Measurements from ENCODE around the gene DGKG. TPM values are rescaled to one million over a fixed set of nuclear protein-coding genes. Genes with fewer than 3 reads are reported as not detected.

The DGKG gene
- total RNA-seq, 4 donors from 2014 or later = 1.1 to 9.5 (median 1.7) TPM

DNA sequence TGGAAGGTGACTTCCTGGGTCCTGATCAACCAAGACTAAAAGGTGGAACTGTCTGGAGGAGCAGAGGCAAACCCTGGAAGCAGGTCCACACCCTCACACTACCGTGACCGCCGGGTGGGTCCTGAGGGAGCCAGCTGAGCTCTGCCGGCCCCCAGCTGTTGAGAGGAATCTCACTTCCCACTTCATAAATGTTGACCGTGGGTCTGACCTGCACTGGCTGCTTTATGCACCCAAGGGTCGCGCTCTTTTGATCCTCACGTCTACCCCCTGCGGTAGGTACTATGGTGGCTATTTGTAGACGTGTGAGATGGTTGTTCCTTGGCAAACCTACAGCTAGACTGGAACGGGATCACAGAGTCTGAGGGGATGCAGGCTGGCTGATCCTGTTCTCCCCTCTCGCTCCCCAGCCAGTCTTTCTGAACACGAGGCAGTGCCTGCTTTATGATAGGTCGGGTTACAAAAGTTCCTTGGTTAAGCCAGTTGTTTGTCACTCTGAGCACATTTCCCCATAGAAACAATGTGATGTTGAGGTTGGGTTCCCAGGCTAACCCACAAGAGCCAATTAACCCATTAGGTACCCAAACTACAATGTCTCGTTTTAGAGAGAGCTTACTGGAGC is 140.2 kb downstream of the DGKG start:
- intact Hi-C loops (cut with DNase I; ENCODE audit: low total_unique reads) = no loop called here
- WGBS, 2 donors = 54 to 61% methylated on average over 12 to 15 of the region's 15 CpGs

DNA sequence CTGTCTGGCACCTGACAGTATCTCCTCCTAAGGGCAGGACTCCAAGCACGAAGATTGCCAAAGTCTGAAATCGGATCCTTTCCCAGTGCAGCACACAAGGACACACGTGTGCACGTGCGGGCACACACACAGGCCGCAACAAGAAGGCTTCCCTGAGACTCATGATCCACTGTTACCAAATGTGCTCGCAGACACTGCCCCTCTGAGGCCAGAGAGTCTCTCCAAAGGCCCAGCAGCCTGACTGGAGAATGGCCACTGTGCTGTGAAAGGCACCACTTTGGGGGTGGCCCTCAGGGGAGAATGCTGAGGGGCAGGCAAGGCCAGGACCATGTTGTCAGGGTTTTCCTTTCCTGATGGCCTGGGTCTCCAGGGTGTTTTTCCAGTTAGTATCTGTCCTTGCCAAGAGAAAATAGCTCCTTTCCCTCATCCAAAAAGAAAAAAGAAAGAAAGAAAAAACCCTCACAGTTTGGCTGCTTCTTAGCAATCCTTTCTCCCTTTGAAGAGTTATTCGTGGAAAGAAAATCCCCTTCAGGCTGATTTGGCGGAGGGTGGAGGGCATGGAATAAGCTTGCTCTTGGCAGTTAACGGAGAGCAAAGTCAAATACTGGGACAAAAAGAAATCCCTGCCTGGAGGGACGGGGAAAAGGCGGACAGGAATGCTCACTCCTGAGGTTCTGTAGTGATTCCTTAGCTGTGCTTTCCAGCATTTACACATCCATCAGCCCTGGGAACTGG is 141.0 kb downstream of the DGKG start:
- peak in 1 of 2 donors; percentile 45 for DNase-seq (ENCODE audit: low spot score in 2 of 2)
- WGBS, 2 donors = 21 to 26% methylated on average over 11 to 12 of the region's 12 CpGs
- intact Hi-C loops (cut with DNase I; ENCODE audit: low total_unique reads) = no loop called here
- H3K4me3 ChIP-seq (ENCODE audit: low read depth, poor library complexity, severe bottlenecking) = no peak overlapping the region
- no peak for TF ChIP-seq POLR2A (IDR thresholded peaks at IDR 0.05)

More for the DNA sequence above, 140.2 kb downstream of the DGKG start:
- TF ChIP-seq, protein P1, sequence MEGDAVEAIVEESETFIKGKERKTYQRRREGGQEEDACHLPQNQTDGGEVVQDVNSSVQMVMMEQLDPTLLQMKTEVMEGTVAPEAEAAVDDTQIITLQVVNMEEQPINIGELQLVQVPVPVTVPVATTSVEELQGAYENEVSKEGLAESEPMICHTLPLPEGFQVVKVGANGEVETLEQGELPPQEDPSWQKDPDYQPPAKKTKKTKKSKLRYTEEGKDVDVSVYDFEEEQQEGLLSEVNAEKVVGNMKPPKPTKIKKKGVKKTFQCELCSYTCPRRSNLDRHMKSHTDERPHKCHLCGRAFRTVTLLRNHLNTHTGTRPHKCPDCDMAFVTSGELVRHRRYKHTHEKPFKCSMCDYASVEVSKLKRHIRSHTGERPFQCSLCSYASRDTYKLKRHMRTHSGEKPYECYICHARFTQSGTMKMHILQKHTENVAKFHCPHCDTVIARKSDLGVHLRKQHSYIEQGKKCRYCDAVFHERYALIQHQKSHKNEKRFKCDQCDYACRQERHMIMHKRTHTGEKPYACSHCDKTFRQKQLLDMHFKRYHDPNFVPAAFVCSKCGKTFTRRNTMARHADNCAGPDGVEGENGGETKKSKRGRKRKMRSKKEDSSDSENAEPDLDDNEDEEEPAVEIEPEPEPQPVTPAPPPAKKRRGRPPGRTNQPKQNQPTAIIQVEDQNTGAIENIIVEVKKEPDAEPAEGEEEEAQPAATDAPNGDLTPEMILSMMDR (IDR thresholded peaks at IDR 0.05) = no peak
- no peak for TF ChIP-seq POLR2A (IDR thresholded peaks at IDR 0.05)
- no peak overlapping the region for H3K4me3 ChIP-seq (ENCODE audit: low read depth, poor library complexity, severe bottlenecking)
- peak in 1 of 2 donors; percentile 72 for DNase-seq (ENCODE audit: low spot score in 2 of 2)

DNA sequence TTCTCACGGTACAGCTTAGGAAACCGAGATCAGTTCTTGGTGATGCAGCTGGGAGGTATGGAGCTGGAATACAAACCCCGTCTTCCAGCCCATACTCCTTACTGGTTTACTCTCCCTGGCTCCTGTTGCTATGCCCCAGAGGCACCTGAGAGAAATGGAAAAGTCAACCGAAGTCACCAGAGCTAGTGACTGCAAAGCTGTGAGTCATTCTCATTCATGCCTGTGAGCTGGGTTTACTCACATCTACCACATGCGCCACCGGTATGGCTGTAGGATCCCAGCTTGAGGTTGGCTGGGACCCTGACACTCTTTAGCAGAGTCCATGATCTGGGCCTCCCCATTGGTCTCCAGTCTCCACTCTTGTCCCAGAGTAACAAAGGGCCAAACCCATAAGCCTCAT is 141.7 kb downstream of the DGKG start:
- 57 to 64% methylated on average over 6 of the region's 6 CpGs for WGBS, 2 donors
- no peak for TF ChIP-seq POLR2A (IDR thresholded peaks at IDR 0.05)
- TF ChIP-seq, protein P1 (IDR thresholded peaks at IDR 0.05) = no peak
- intact Hi-C loops (cut with DNase I; ENCODE audit: low total_unique reads) = no loop called here
- no peak overlapping the region for H3K4me3 ChIP-seq (ENCODE audit: low read depth, poor library complexity, severe bottlenecking)
- DNase-seq (ENCODE audit: low spot score in 2 of 2) = no peak

DNA sequence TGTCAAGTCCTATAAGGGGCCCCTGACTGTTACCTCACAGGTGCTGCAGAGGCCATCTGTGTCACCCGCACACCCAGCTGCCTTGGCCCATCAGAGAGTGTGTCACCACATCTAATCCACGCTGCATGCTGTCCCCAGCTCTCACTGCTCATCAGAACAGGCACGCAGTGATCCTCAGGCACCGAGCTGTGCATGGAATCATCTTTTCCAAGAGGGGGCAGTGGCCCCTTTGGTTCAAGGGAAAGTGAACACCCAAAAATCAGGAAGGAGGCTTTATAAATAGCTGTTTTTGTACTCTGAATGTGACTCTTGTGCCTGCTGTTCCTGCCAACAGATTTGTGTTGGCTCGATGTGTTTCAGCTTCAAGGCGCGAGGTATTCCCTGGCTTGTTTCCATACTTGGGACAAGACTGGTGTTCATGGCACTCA is 142.8 kb downstream of the DGKG start:
- intact Hi-C loops (cut with DNase I; ENCODE audit: low total_unique reads) = no loop called here
- DNase-seq (ENCODE audit: low spot score in 2 of 2) = no peak
- 72 to 78% methylated on average over 7 of the region's 7 CpGs for WGBS, 2 donors
- no peak overlapping the region for H3K4me3 ChIP-seq (ENCODE audit: low read depth, poor library complexity, severe bottlenecking)
- no peak for TF ChIP-seq POLR2A (IDR thresholded peaks at IDR 0.05)
- TF ChIP-seq, protein P1 (IDR thresholded peaks at IDR 0.05) = no peak

DNA sequence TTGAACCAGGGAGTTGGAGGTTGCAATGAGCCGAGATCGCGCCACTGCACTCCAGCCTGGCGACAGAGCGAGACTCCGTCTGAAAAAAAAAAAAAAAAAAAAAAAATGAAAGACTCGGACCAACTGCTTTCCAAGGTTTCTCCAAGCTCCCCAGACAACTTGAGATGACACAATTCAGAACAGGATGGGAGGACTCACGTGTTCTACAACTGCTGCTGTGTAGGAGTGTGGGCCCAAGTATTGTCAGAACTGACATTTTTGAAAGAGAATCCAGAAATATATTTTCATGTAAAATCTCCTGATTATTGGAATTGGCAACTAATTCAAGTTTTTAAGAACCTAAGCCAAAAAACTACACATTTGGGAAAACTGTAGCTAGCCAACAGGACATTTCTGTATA is 143.6 kb downstream of the DGKG start:
- intact Hi-C loops (cut with DNase I; ENCODE audit: low total_unique reads) = no loop called here
- WGBS, 2 donors = 92 to 94% methylated on average over 8 of the region's 8 CpGs
- H3K4me3 ChIP-seq (ENCODE audit: low read depth, poor library complexity, severe bottlenecking) = no peak overlapping the region
- no peak for DNase-seq (ENCODE audit: low spot score in 2 of 2)
- no peak for TF ChIP-seq POLR2A (IDR thresholded peaks at IDR 0.05)
- TF ChIP-seq, protein P1 (IDR thresholded peaks at IDR 0.05) = no peak

DNA sequence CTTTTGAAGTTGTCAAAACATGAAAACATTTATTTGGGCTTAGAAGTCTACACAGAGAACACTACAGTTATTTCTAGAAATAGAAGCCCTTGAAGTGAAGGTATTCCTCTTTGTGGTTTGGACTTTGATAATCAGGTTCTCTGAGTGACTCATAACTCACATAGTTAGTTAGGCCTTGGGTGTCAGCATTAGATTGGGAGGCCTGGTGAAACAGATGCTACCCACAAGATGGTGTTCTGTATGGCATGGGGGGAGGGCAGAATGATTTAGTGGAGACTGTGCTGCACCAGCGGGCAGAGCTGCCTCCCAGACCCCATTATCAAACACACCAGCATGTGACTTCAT is 144.2 kb downstream of the DGKG start:
- TF ChIP-seq, protein P1 (IDR thresholded peaks at IDR 0.05) = no peak
- TF ChIP-seq POLR2A (IDR thresholded peaks at IDR 0.05) = no peak
- WGBS, 2 donors = 89 to 100% methylated on average over 1 of the region's 1 CpG
- intact Hi-C loops (cut with DNase I; ENCODE audit: low total_unique reads) = no loop called here
- H3K4me3 ChIP-seq (ENCODE audit: low read depth, poor library complexity, severe bottlenecking) = no peak overlapping the region
- no peak for DNase-seq (ENCODE audit: low spot score in 2 of 2)

All from lower leg skin (tissue), 4 donors.